ENCODE results near the gene DGCR6L.
"Not testable (repeated sequence)": the region's sequence is repeated elsewhere in the genome, so short reads cannot be mapped to it uniquely, and the experiment has no call there.

DGCR6L gene

DNA sequence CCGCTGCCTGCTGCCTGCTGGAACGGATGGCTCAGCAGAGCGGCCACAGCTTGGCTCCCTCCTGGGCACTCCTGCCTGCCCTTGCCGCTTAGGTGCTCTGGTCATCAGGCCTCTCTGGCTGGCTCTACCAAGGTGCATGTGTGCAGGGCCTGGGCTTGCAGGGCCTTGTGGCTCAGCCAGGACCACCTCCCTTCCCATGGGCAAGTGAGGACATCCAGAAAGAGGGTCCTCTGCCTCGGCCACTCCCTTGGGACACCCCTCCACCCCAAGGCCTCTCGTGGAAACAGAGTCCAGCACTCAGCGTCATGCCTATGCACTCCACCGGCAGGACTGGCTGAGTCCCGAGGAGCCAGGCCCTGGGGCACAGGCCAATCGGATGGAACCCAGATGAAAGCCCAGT lies 45.5 kb downstream of the DGCR6L start:
- FAIRE-seq: not testable (repeated sequence)

DNA sequence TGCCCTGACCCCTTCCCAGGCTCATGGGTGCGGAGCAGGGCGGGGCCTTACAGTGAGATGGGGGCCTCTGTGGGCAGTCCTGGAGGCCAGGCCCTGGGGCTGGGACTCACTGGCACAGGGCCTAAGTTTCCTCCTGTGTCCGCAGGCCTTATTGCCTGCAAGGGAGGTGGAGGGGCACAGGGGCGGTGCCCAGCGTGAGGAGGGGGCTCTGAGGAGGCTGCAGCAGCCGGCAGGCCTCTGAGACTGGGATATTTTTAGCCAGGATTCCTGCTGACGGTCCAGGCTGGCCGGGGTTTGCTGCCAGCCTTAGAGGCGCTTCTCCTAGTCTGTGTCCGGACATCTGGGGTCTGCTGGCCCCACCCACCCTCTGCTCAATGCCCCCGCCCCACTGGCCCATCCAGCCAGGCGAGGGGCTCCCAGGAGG lies 46.1 kb downstream of the DGCR6L start:
- no peak for FAIRE-seq

DNA sequence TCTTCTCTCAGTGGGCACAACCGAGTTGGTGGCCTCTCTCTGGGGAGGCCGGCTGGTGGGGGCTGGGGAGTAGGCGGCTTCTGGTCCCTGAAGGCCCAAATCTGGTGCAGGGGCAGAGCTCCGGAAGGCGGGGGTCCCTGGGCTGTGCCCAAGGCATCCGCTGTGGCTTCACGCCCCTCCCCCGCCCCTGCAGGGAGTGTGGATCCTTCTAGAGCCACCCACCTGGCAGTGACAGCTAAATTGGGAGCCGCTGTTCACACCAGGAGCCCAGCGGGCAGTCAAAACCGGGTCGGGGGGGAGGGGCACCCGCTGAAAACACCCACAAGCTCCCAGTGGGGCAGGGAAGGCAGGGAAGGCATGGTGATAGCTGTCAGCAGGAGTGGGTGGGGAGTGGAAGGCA lies 47.2 kb downstream of the DGCR6L start:
- no peak for FAIRE-seq

DNA sequence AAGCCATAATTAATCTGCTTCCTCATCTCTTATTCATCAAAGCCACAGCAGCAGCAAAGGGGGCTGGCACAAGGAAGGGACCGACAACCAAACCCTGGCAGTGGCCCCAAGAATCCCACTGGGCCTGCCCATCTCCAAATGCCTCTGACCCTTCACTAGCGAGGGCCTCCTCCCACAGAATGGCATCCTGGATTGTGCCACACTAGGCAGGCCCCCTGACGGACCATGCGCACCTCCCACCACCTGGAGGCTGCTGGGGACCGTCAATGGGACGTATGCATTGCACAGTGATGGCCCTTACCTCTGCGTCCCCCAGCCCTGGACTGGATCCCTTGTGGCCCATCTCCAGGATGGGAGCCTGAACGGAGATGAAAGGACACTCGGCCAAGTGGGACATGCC lies 47.7 kb downstream of the DGCR6L start:
- FAIRE-seq: no peak

DNA sequence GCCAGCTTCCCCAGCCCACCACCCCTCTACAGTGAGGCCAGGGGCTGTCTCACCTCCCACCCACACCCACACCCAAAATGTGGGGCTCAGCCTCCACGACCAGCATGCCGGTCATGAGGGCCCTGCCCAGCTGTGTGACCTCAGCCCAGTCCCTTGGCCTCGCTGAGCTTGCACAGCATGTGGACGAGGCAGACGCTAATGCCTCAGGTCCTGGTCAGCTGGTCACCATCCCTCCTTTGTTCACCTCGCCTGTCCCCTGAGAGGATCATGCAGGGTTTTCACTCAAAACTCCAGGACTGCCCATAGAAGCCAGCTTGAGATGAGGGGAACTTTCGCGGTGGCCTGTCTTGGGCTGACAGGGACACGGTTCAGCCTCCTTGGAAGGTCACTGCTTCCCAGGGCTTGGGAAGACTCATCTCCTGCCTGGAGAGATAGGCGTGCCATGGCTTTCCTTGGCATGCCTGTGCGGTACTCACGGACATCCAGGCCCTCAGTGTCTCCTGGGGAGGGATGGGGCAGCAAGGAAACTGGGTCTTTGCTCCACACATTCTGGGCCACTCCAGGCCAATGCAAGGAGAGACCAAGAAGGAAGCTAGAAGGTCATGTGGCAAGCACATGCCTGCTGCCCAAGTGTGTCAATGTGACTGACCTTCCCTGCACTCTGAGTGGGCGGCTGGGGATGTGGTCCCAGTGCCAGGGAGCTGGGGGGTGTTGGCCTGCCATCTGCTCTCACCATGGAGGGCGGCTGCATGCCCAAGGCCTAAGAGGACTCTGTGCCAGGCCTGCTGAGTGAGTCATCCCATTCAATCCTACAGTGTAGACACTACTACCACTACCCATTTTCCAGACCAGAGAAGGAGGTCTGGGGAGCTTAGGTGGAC lies 48.5 kb downstream of the DGCR6L start:
- no peak for FAIRE-seq

DNA sequence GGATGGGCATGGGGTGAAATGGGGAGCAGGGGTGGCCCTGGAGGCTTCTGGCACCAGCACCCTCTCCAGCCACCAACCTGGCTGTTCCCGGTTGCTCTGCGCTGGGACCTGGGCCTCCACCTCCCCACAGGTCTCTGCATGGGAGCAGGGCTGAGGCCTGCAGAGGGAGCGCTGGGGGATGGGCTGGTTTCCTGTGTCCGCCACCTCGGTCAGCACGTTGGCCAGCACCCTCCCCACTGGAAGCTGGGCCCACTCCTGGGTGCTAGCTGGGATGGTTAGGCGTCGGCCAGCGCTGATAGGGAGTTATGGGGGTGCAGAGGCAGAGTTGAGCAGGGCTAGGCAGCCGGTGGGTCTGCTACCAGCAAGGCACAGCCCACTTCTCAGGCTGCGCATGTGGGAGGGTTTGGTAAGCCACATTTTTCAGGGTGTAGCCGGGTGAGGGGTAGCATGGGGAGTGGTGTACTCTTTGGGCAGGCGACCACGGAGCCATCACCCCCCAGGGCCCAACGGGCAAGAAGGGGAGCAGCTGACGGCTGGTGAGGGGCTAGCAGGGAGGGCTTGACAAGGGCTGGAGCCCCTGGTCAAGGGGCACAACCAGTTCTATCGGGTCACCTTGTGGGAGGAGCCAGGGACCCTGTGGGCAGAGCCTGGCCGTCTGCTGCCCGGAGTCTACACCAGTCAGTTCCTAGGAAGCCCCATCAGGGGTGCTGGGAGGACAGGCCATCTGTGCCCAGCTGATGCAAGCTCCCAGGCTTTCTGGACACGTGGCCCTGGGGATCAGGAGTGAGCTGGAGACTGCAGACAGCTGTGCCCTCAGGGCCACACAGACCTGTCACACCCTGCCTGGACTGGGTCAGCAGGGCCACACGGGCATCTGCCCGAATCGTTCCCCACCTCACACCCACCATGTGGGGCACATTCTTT lies 49.4 kb downstream of the DGCR6L start:
- not testable (repeated sequence) for FAIRE-seq

DNA sequence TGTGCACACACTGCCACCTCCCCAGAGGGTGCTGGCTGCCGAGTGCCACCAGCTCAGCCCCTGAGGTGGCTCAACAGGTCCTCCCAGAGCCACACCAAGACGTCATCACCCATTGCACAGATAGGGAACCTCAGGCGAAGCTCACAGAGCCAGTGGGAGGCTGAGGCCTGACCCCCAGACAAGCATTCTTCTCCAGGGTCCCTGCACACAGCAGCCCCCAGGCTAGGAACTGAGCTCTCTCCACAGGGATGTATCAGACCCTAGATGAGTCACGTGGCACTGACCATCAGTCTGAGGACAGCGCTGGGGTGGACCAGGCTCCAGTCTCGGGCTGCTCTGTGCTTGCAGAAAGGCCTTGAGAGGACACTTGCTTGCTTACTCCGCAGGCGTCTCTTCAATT lies 50.2 kb downstream of the DGCR6L start:
- not testable (repeated sequence) for FAIRE-seq

DNA sequence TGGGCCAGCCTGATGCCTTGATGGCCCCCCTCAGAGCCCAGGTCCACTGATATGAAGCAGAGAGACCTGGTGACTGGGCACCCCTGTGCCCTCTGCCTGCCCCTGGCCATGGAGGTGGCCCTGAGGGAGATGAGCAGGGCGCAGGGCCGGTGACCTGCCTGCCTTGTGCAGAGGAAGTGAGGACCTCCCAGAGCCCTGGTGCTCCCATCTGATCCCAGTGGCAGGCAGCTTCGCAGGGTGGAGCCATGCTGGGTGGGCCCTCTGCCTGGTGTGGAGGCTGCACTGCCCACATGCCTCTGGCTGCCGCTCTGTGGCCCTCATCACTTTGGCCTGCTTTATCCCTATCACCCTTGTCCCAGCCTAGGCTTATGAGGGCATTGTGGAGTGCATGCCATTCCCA lies 50.7 kb downstream of the DGCR6L start:
- FAIRE-seq: not testable (repeated sequence)

DNA sequence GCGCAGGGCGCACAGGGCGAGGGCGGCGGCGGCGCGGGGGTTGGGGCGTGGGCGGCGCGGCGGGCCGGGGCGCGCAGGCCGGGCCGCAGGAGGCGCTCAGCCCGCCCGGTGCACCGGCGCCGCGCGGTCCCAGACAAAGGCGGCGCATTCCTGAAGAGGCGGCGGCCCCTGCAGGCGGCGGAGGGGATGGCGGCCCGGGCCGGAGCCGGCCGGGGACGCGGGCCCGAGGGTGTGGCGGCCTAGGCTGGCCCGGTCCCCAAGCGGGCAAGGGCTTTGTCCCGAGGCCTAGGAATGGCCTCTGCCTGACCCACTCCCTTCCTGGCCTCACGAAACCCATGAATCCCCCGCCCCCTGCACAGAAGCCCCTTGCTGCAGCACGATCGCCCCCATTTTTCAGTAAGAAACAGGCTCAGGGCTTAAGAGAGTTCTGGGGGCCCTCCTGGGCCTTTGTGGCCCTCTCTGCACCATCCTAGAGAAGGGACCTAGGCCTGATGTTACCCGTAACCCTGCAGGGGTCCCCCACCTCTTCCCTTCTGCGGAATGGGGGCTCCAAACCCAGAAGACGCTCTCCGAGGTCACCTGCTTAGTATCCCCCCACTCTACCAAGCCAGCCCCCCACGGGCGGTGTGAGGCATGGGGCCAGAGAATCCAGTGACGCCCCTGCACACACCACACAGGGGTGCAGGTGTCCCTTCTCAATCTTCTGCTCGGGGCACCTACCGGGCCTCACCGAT lies 51.4 kb downstream of the DGCR6L start, which contains the start of gene RTN4R:
Gene RTN4R, minus strand, starts transcription at position 40 of the 734 bp plus-strand sequence. CDS start 226 bp downstream, outside the sequence.
- FAIRE-seq: no peak

DNA sequence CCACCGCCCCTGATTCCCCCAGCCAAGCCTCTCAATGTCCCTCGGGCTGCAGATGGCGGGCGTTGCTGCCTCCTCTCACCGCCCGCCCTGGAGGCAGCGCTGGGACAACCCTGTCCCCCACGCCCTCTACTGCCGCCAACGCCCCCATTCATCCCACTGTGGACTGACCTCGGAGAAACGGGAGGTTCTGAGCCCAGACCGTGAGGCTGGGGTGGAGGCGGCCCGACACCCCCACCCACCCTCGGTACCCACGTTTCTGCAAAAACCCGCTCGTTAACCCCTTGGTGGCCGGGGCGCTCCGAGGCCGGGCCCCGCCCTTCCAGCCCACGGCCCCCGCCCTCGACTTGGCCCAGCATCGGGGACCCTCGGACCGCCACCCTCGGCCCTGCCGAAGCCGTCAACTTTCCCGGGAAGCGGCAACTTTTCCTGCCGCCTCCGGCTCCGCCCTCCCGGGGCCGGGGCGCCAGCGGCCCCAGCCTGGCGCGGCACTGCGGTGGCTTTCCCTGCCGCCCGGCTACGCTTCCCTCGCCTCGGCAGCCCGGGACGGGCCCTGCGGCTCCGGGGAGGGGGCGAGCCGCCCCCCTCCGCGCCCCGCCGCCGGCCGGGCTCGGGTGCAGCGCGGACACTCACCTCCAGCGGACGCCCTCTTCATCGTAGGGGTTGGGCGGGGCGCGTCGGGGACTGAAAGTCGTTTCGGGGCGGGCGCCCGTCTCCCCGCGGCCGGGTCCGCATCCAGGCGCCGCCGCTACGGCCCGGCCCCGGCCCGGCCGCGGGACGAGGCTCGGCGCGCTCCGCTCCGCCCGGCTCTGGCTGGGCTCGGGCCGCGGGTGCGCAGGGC lies 52.2 kb downstream of the DGCR6L start:
- no peak for FAIRE-seq

DNA sequence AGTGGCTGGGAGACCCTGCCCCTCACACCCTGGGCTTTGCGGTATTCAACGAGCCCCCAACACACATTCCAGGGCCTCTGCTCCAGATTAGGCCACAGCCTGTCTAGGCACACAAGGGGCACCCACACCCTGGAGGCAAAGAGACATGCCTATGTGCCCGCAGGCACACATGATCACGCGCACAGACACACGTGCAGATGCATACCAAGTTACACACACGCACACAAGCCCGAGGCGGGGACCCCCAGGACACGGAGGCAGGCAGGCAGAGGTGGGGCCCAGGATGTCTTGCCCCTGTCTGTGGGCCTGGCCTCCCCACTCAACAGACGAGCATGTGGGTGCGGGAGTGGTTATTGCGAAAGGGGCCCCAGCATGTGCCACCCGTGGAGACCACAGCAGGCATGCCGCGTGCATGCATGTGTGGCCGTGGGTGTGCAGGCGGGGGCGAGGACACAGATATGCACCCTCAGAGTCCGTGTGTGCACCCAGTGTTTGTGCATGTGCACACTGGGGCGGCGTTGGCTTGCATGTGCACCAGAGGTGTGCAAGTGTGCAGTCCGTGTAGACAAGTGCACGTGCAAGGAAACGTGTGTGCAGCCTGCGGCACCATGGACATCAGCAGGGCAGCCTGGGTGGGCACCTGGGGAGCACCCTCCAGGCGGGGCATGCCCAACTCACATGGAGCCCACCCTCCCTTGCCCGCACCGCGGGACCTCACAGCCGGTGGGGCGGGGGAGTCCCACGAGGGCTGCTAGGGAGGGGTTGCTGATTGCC lies 53.0 kb downstream of the DGCR6L start:
- FAIRE-seq: not testable (repeated sequence)

DNA sequence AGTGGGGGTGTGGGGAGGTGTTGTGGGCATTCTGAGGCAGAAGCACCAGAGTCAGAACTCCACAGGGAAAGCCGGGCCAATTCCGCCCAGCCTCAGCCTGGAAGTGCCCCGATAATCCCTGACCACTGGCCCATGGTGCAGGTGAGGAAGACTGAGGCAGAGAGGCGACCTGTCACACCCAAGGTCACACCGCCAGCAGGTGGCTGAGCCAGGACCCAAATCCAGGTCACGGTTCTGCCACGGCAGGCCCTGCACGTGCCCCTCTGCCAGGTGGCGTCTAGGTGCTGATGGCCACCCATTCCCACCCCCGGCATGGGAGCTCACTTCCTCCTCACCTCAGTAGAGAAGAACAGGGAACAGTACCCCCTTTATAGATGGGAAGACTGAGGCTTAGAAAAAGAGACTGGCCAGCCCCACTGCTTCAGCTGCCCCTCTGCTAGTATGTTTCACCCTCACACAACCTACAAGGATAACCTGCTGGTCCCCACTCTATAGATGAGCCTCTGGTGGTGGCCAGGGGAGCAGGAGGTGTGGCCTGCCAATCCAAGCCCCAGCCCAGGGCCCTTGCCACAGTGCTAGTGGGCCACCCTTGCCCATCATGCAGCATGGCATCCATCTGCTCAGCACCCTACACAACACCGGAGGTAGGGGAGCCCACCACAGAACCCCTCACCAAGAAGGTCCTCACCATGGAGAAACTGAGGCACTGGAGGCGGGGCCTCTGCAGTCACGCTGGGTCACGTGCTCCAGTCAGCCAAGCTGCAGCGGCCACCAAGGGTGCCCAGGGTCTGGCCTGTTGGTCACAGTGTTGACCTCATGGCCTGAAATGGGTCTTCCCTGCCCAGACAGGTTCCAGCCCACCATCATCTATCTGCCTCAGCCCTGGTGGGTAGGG lies 53.8 kb downstream of the DGCR6L start:
- not testable (repeated sequence) for FAIRE-seq

DNA sequence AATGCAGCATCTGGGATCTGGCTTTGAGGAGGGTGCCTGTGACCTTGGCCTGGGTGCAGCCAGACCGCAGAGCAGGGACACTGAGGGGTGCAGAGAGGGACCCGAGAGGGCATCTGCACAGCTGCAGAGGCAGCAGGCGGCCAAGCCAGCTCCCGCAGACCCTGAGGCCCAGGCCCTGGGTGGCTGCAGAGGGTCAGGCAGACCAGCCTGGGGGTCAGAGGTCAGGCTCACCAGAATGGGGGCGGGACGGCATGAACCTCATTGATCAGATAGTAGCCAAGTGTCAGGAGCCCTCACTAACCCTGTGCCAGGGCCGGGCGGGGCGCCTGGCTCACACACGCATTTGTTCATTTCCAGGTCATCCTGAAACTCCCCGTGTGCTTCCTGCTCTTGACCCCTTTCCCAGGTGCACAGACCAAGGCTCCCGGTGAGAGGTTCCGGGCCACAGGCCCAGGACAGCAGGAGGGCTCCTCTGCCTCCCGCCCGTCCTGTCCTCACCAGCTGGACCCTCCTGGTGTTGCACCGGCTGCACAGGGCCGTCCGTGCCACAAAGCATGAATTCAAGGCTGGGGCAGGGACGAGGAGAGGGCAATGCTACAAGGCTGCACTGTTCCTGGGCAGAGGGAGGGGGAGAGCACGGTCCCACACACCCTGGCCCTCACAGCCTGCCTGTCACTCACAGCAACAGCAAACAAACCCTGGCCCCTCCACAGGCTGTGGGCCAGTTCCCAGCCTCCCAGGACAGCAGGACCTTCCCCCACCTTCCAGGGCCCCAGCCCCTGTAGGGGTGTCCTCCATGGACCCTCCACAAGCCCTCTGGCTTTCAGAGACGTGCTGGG lies 55.0 kb downstream of the DGCR6L start:
- FAIRE-seq: no peak
